MV-4-11 (cell line): ENCODE data around the gene UBE4B.
"Not testable (repeated sequence)": the region's sequence is repeated elsewhere in the genome, so short reads cannot be mapped to it uniquely, and the experiment has no call there.

Experiments
- DNase-seq: peaks from one replicate; lab custom pipeline; 2025; lab: John Stamatoyannopoulos, UW

UBE4B gene

GRCh38 chr1:10032590-10033358 lies at the start of gene UBE4B:
Gene UBE4B (plus strand): TSS chr1:10032958. CDS start chr1:10033671, 713 bp downstream.
- peak; percentile 95 for DNase-seq

DNA sequence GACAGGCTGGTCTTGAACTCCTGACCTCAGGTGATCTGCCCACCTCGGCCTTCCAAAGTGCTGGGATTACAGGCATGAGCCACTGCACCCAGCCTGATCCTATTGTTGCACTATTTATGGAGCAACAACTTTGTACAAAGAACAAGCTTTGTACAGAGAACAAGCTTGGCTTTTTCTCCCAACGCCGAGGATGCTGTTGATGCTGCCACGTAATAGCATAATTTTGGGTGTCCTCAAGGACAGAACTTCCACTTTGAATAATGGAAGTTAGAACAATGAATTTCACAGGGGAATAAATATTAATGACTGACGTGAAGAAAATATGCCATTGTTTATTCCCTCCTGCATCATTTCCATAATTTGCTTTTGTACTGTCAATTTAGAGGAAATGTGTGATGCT lies 48.5 kb upstream of the UBE4B start:
- no peak for DNase-seq

GRCh38 chr1:9985001-9985400 lies 47.8 kb upstream of the UBE4B start:
- DNase-seq: no peak

- DNase-seq: no peak
These were observed 43.0 kb upstream of the UBE4B start for GRCh38 chr1:9989773-9990172.

- DNase-seq: peak; percentile 9
These were observed 41.8 kb upstream of the UBE4B start for GRCh38 chr1:9990944-9991343.

GRCh38 chr1:9992910-9993309 lies 39.8 kb upstream of the UBE4B start:
- no peak for DNase-seq

GRCh38 chr1:9993561-9994075 lies 39.1 kb upstream of the UBE4B start:
- no peak for DNase-seq

- DNase-seq: no peak
These were observed 35.9 kb upstream of the UBE4B start, which contains the start of gene RBP7 for GRCh38 chr1:9996624-9997582. Gene RBP7 (plus strand): TSS chr1:9997228. CDS start chr1:9997259, 31 bp downstream.

DNA sequence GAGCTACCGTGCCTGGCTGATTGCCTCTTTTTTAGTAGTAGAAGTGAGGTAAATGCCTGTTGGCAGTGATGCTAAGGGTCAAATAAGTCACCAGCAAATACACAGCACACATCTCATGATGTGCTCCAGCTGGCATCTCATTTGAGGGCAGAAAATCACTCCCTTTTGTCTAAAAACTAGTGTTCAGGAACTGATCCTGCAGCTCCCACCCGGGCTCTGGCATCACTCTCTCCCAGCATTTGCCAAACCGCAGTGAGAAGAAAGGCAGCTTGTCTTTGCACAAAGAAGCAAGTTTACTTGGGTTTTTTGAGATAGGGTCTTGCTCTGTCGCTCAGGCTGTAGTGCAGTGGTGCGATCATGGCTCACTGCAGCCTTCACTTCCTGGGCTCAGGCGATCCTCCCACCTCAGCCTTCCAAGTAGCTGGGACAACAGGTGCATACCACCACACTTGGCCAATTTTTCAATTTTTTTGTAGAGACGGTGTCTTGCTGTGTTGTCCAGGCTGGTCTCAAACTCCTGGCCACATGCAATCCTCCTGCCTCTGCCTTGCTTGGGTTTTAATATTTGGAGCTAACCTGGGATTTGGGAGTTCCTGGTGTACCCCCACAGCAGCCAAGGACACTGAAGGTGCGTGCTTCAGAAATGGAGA lies 31.6 kb upstream of the UBE4B start:
- DNase-seq: no peak

DNA sequence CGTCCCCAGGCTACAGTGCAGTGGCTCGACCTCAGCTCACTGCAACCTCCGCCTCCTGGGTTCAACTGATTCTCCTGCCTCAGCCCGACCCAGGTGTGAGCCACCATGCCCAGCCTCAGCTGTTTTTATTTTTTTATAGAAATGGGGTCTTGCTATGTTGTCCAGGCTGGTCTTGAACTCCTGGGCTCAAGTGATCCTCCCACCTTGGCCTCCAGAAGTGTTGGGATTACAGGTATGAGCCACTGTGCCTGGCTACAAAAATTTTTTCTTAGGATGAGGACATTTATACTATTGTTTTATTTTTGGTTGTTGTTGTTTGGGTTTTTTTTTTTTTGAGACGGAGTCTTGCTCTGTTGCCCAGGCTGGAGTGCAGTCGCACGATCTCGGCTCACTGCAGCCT lies 27.5 kb upstream of the UBE4B start:
- not testable (repeated sequence) for DNase-seq

GRCh38 chr1:10007169-10007568 lies 25.6 kb upstream of the UBE4B start:
- no peak for DNase-seq

DNA sequence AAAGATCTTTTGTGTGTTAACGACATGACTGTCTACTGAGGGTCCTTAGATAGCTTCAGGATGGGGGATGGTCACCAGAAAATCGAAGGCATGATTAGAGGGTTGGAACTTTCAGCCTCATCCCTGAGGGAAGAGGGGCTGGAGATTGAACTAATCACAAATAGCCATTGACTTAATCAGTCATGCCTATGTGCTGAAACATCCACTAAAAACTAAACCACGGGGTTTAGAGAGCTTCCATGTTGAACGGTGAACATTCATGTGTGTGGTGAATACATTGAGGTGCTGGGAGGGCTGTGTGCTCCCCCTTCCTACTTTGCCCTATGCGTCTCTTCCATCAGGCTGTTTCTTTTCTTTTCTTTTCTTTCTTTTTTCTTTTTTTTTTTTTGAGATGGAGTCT lies 18.7 kb upstream of the UBE4B start:
- no peak for DNase-seq

DNA sequence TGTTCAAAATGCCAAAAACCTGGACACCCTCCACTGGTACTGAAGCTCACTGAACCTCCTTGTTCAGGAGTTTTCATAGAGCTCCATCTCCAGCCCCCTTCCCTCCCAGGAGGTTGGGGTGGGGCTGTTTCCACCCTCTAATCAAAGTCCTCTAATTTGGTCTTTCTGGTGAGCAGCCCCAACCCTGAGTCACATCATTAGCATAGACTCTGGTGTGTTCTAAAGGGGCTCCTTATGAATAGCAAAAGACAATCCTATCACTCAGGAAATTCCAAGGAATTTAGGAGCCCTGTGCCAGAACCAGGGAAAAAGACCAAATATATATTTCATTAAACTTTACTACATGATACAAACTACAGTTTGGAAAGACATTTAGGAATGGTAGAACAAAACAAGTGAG lies 13.2 kb upstream of the UBE4B start:
- DNase-seq: no peak

GRCh38 chr1:10020086-10020485 lies 12.7 kb upstream of the UBE4B start:
- no peak for DNase-seq

GRCh38 chr1:10020678-10021077 lies 12.1 kb upstream of the UBE4B start:
- DNase-seq: not testable (repeated sequence)

DNA sequence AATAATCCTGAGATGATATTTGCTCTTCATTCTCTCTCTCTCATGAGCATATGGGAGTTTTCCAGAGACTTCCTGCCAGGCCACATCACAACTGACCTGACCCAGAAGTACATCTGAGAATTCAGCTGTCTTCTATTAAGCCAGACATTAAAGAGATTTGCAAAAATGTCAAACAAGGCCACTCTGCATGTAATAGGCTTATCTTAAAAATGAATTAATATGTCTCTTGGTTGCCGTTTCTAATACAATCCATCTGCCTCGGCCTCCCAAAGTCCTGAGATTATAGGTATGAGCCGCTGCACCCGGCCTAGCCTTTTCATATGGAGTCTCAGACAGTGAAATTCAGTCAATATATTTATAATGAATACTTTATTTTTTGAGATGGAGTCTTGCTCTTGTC lies 10.8 kb upstream of the UBE4B start:
- DNase-seq: not testable (repeated sequence)

GRCh38 chr1:10022656-10023055 lies 10.1 kb upstream of the UBE4B start:
- DNase-seq: no peak

GRCh38 chr1:10025354-10025753 lies 7.4 kb upstream of the UBE4B start:
- DNase-seq: no peak

DNA sequence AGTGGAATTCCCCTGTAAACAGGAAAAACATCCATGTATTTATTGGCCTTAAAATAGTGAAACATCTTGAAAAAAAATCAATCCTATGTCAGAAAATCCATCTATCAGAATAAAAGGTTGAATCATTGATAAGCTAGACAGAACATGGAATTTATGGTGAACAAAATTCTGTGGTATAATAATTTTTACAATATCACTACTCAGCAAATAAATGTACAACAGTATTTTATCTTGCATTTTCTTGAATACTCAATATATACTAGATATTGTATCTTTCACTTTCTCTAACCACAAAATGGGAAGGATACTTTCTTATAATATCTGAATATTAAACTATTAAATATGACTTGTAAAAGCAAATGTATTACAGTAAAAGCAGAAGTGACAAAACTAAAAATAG lies 5.7 kb upstream of the UBE4B start:
- DNase-seq: no peak

DNA sequence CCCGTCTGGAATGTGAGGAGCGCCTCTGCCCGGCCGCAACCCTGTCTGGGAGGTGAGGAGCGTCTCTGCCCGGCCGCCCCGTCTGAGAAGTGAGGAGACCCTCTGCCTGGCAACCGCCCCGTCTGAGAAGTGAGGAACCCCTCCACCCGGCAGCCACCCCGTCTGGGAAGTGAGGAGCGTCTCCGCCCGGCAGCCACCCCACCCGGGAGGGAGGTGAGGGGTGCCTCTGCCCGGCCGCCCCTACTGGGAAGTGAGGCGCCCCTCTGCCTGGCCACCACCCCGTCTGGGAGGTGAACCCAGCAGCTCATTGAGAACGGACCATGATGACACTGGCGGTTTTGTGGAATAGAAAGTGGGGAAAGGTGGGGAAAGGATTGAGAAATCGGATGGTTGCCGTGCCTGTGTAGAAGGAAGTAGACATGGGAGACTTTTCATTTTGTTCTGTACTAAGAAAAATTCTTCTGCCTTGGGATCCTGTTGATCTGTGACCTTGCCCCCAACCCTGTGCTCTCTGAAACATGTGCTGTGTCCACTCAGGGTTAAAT lies 3.7 kb upstream of the UBE4B start:
- peak; percentile 66 for DNase-seq

GRCh38 chr1:10031461-10031860 lies 1.3 kb upstream of the UBE4B start:
- no peak for DNase-seq

GRCh38 chr1:10033359-10033845 lies 644 bp downstream of the UBE4B start:
- no peak for DNase-seq
